OCI-LY7 (cell line): ENCODE data around the gene BANF2.

Experiments
- EZH2phosphoT487 ChIP-seq: fragments of 200-600 bp; sonication (generic); IDR thresholded peaks from 2 replicates; pipeline ENCODE4 v1.6.1; 2018; ENCODE audit warnings: low read depth, borderline replicate concordance, mild to moderate bottlenecking, mixed run types, antibody characterized with exemption, low read length, moderate library complexity, mixed read lengths
- TF ChIP-seq, protein P1 (sequence below): fragments of 200-600 bp; sonication (generic); conservative IDR thresholded peaks from 2 replicates; pipeline ENCODE4 v1.5.1; 2014; ENCODE audit warnings: mild to moderate bottlenecking, antibody characterized with exemption, low read length, moderate library complexity, mixed read lengths

DNA sequence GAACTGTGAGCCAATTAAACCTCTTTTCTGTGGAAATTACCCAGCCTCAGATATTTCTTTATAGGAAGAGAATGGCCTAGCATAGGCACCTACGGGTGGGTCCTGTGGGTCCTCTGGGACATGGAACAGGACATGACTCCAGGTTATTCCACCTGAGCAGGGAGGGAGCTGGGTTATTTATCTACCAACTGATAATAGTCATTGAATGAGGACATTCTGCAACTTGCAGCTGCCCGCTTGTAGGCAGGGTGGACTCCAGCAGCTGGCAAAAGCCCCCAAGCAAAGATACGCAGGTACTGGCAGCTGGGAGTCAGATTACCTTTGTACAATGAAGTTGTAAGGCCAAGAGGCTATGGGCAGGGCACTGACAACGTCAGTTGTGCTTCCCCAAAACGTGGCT lies 1.4 kb upstream of the BANF2 start:
- TF ChIP-seq, protein P1, sequence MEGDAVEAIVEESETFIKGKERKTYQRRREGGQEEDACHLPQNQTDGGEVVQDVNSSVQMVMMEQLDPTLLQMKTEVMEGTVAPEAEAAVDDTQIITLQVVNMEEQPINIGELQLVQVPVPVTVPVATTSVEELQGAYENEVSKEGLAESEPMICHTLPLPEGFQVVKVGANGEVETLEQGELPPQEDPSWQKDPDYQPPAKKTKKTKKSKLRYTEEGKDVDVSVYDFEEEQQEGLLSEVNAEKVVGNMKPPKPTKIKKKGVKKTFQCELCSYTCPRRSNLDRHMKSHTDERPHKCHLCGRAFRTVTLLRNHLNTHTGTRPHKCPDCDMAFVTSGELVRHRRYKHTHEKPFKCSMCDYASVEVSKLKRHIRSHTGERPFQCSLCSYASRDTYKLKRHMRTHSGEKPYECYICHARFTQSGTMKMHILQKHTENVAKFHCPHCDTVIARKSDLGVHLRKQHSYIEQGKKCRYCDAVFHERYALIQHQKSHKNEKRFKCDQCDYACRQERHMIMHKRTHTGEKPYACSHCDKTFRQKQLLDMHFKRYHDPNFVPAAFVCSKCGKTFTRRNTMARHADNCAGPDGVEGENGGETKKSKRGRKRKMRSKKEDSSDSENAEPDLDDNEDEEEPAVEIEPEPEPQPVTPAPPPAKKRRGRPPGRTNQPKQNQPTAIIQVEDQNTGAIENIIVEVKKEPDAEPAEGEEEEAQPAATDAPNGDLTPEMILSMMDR = no peak
- TF ChIP-seq EZH2phosphoT487 = no peak
